GM18520 (cell line): ENCODE results near the gene CCNK.

Experiments
- ATAC-seq: cut with Tn5 transposase; IDR thresholded peaks from one replicate; pipeline ENCODE4 v1.9.1; 2021; ENCODE audit not compliant: unreplicated experiment

CCNK gene

DNA sequence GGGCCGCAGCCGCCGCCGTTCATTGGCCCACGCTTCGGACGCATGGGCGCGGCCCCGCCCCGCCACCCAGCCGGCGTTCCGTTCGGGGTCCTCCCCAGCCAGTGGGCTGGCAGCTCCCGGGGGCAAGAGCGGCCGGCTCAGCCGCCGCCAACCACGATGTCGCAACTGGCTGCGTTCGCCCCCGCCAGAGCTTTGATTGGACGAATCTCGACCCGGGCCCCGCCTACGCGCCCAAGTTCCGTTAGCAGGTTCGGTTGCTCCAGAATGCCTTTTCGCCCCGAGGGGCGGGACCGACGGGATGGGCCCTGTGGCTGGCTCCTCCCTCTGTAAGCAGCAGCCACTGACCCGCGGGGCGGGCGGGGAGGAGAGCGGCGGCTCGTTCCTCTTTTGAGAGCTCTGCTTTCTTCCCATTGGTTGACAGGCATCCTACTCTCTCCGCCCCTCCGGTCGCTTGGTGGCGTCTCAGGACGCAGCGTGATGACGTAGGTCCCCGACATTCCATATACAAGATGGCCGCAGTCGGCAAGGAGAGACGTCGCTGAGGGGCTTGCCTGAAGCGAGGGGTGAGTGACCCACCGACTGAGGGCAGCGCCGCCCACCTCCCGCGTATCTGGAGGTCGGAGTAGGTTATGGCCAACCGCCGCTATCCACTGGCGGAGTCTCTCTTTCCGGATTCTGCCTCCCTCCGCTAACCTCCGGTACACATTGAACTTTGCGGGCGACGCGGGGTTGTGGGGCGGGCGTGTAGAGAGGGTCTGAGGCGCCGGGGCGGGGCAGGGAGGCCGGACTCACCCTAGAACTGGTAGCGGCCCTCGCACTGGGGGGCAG is at the start of gene CCNK:
TSS of gene CCNK (plus strand) at position 493 of the 828 bp plus-strand sequence. CDS start 11,269 bp downstream, outside the sequence.
- ATAC-seq: peak; percentile 85

- no peak for ATAC-seq
These were observed 49.2 kb upstream of the CCNK start for GRCh38 chr14:99431986-99432385.

DNA sequence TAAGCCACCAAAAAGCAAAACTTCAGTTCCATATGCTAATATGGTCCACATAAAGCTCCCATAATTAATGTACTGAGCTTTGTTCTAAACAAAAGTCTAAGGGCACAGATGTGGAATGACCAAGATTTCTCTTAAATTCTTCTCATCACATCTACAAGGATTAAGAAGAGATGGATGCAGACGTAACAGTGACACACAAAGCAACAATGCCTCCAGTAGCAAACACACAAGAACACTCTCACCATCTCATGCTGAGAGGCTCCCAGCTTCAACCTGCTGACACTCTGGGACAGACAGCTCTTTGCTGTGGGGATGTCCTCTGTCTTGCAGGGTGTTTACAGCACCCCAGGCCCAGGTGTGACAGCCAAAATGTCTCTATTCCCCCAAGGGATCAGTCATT is 48.7 kb upstream of the CCNK start:
- no peak for ATAC-seq

DNA sequence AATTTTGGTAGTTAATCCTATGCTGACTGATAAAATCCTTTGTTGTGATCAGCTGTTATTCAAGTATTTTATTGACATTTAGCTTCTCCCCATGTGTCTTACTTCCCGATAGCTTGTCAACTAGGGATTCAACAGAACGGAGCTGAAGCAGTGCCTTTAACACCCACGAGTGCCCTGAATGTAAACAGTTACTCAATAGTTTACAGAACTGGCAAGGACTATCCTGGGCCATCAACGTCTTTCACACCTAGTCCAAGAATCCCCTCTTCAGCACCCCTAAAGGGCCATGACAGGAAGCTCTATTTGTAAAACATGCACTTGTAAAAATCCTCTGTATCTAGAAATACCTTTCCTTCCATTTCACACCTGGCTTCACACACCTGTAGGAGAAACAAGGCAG is 45.9 kb upstream of the CCNK start:
- no peak for ATAC-seq

DNA sequence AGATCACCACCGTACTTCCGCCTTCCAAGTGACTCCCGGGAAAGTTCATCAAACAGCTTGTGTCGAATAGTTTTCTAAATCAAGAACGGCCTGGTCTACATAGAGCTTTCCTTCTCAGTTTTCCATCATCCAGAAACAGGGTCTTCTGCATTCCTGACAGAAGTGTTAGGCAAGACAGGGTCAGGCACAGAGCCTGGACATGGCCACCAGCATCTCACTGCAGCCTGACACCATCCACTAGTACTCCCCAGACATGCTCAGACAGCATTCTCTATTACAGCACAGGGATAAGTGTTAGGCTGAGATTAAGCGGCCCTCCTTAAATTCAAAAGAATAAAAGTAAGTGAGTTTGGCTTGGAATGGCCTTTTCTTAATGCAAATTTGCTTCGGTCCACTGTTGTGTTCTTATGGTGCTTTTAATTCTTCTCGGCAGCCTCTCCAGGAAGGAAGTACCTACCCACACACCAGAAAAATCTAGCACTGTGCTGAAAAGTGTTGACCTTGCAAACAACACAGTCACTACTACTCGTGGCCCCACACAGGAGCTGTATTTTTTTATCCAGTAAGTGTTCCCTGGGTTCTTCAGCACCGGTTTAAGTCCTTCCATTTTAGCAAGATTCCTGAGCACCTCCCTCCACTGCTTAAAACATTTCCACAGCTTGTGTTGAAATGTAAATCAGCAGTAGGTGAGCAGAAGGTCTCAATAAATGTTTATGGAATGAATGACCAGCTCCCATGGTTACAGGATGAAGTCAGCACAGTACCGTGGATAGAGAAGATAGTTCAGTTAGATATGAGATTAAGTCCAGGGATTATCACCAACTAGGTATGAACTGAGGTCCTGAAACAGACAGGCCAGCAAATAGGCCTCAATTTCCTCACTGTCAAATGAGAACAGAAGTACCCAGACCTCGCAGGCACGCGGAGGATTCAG is 44.7 kb upstream of the CCNK start:
- no peak for ATAC-seq

- ATAC-seq: no peak
These were observed 43.5 kb upstream of the CCNK start for GRCh38 chr14:99437706-99438105.

GRCh38 chr14:99440278-99440677 is 40.9 kb upstream of the CCNK start:
- no peak for ATAC-seq

DNA sequence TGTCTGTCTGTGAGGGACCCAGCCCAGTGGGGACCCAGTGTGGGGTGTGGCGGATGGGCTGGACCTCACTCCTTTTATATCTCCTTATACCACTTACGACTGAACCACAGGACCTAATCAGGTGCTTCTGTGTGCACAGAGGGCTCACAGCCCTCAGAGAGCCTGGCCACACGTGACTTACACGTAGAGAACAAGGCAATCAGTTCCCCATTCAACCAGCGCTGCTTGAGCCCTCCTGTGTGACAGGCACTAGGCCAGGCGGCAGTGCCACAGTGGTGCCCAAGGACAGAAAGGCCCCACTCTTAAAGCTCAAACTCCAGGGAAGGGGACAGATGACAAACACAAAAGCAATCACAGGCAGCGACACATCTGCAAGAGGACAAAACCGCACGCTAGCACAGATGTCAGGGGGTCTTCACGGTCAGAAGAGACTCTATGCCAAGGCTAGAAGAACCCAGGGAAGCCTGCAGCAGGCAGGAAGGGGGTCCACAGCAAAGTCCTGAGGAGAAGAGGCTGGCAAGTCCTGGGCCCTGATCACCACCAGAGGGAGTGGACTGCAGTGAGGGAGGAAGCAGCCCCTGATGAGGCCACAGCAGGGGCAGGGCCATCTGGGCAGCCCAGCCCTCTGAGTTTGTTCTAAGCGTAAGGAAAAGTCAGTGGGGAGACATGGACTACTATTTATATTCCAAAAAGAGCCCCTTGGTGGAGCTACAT is 39.9 kb upstream of the CCNK start:
- ATAC-seq: no peak

GRCh38 chr14:99441918-99442317 is 39.3 kb upstream of the CCNK start:
- ATAC-seq: no peak

- no peak for ATAC-seq
These were observed 35.3 kb upstream of the CCNK start for GRCh38 chr14:99445931-99446330.

- ATAC-seq: no peak
These were observed 33.5 kb upstream of the CCNK start for GRCh38 chr14:99447739-99448138.

- no peak for ATAC-seq
These were observed 30.9 kb upstream of the CCNK start for GRCh38 chr14:99450266-99450665.

GRCh38 chr14:99451234-99451633 is 30.0 kb upstream of the CCNK start:
- no peak for ATAC-seq

DNA sequence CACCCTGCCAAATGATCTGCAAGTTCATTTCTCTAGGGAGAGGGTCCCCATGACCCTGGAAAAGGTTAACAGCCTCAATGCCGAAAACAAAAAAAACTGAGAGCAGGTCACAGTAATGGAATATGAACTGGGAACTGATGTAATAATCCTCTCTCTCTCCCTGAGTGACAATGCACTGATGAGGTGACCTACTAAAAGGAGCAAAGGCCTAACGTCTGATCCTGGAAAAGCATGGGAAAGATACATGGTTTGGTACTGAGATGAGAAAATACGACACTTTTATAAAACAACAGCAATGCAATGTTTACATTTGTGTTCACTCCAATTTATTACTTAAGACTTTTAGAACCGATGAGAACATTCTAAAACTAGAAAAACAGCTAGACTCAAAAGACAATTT is 28.2 kb upstream of the CCNK start:
- no peak for ATAC-seq

GRCh38 chr14:99454246-99454645 is 27.0 kb upstream of the CCNK start:
- ATAC-seq: no peak

DNA sequence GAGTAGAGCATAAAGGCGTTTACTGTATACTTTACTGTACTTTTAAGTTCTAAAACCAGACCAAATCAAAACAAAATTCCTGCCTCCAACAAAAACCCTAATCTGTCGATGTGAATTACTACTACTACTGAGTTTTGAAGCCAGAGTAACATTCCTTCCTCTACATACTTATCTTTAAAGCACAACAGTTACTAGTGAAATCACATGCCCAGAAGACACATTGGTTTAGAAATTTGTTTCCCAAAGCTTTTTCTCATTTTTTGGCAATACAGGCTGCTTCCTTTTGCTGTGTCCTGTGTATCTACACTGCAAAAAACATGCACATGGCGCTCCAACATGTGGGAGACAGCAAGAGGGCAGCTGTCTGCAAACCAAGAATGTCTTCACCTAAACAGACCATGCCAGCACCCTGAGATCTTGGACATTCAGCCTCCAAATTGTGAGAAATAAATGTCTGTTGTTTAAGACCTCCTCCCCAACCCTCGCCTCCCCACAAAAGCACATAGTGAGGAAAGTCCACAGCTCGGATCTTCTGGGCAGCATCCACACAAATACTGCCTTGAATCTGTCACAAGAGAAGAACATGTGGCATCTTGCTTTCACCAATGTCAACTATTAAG is 21.6 kb upstream of the CCNK start:
- no peak for ATAC-seq

DNA sequence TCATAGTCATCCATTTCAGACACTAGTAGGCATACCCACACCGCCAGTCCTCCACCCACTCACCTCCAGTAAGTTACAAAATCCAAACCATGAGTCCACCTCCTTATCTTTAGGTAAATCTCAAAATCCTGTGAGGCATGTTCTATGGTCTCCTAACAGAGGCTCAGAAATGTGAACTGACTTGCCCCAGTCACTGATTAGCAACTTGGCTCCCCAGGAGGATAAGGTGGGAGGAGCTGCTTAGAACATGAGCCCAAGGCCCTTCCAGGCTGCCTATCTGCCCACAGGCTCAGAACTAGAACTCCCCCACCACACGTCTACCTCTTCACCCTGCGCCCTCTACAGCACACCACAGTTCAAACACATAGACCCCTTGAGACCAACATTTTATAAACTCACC is 20.4 kb upstream of the CCNK start:
- no peak for ATAC-seq

DNA sequence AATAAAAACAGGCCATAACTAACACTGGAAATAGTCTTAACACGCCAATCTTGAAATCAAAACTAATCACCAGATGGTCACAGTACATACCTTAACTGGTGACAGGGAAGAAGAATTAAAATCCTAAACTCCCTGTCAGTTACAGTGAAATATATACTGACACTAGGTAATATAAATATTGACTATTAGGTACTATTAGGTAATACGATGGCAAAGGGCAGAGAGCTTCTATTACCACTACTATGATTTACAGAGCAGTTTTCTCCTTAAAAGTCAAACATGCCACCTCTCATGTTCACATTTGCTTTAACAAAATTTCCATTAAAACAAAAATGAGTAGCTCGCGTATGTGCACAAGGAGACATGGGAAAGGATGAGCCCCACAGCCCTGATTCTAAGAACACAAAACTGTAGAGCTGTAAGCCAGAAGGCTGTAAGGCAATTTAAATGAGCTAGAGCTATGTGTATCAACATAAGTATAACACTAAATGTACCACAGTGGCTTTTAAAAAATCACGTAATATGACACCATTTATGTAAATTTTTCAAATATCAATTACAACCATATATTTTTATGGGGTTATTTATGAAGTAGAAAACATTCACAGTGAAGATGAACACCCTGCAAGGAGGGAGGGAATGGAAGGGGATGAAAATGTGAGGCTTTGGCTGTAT is 19.7 kb upstream of the CCNK start:
- no peak for ATAC-seq

- no peak for ATAC-seq
These were observed 19.0 kb upstream of the CCNK start for GRCh38 chr14:99462210-99462609.

- ATAC-seq: no peak
These were observed 17.2 kb upstream of the CCNK start for GRCh38 chr14:99463974-99464373.
